ENCODE results near the gene S100A14. TPM values are rescaled to one million over a fixed set of nuclear protein-coding genes. Genes with fewer than 3 reads are reported as not detected.
A peak's percentile ranks its signal among the peaks of the same experiment; 100 is the strongest.

The S100A14 gene
- total and polyA plus RNA-seq, 9 of the 15 experiments (the other 6 are each of a cell fraction or from before 2014, with no cell fraction given) = 0.10 to 0.64 (median 0.24) TPM; not detected in 3

DNA sequence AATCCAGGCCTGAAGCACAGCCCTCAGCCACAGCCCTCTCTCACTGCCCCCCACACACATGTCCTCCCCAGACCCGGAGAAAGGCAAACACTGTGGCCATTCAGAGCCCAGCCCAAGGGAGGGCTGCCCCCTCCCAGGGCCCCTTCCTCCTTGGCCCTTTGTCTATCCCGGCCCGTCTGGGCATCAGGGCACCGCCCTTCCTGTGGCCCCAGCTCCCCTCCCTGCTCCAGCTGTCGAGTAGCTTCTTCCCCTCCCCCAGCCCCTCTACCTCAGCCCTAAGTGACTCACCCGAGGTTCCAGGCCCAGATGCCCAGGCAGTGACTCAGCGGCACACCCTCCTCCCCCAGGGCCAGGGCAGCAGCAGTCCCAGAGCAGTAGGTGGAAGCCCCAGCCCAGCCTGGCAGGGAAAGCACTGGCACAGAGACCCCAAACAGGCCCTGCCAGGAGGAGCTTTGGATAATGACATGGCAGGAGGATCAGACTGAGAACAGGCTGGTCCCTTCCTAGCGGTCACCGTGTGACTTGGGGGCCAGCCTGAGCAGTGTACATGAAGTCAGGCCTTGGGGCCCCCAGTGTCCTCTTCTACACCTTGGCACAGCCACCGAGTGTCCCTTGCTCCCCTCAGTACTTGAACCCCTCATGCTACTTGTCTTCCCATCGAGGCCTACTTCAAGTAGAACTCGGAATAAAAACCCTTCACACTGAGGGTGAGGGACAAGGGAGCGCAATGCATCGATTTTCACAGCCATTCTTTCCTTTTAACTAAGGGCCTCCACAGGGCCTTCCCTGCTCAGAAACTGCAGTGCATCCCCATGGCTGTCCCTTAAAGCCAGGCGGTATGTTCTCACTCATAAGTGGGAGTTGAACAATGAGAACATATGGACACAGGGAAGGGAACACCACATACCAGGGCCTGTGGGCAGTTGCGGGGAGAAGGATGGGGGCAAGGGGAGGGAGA, 49.4 kb downstream of the S100A14 start (continued):
- no peak for TF ChIP-seq ZNF41 (CRISPR knock-in tag; conservative IDR thresholded peaks at IDR 0.05)
- no peak for TF ChIP-seq SETDB1 (IDR thresholded peaks at IDR 0.05; ENCODE audit: low read length)
- peak in 1 of 2 experiments; percentile 30 for TF ChIP-seq AFF1 (IDR thresholded peaks at IDR 0.05; ENCODE audit: low read depth in 1 of 2, partially characterized antibody in 2 of 2)
- peak; percentile 94 for TF ChIP-seq SMARCC2 (IDR thresholded peaks at IDR 0.05; ENCODE audit: low read depth)
- TF ChIP-seq IRF9 (tag; IDR thresholded peaks at IDR 0.05) = peak; percentile 15; the same call in 1 of the 2 replicates
- TF ChIP-seq, protein P1, sequence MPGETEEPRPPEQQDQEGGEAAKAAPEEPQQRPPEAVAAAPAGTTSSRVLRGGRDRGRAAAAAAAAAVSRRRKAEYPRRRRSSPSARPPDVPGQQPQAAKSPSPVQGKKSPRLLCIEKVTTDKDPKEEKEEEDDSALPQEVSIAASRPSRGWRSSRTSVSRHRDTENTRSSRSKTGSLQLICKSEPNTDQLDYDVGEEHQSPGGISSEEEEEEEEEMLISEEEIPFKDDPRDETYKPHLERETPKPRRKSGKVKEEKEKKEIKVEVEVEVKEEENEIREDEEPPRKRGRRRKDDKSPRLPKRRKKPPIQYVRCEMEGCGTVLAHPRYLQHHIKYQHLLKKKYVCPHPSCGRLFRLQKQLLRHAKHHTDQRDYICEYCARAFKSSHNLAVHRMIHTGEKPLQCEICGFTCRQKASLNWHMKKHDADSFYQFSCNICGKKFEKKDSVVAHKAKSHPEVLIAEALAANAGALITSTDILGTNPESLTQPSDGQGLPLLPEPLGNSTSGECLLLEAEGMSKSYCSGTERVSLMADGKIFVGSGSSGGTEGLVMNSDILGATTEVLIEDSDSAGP (CRISPR knock-in tag; IDR thresholded peaks at IDR 0.05) = no peak
- TF ChIP-seq ZNF165 (CRISPR knock-in tag; IDR thresholded peaks at IDR 0.05; ENCODE audit: borderline replicate concordance) = no peak
- TF ChIP-seq DMBX1 (CRISPR knock-in tag; IDR thresholded peaks at IDR 0.05; ENCODE audit: borderline replicate concordance) = peak; percentile 88; the same call in 1 of the 2 replicates
- TF ChIP-seq HMGN3 (IDR thresholded peaks at IDR 0.05; ENCODE audit: borderline replicate concordance, extremely low read depth, insufficient read length, low read depth, low read length) = peak; percentile 79
- 0 out of 2 replicates have a peak, but pooled peaks have one; percentile 63 for TF ChIP-seq ELF4 (CRISPR knock-in tag; IDR thresholded peaks at IDR 0.05)
- no peak for TF ChIP-seq CBFB (CRISPR knock-in tag; IDR thresholded peaks at IDR 0.05)
- peak; percentile 74; the same call in 1 of the 2 replicates for TF ChIP-seq ZNF263 (CRISPR knock-in tag; IDR thresholded peaks at IDR 0.05; ENCODE audit: borderline replicate concordance)
- TF ChIP-seq KLF6 (CRISPR knock-in tag; IDR thresholded peaks at IDR 0.05; ENCODE audit: borderline replicate concordance) = peak; percentile 85; the same call in 1 of the 2 replicates
- TF ChIP-seq ZNF395 (CRISPR knock-in tag; IDR thresholded peaks at IDR 0.05) = peak; percentile 93
- TF ChIP-seq POU5F1 (IDR thresholded peaks at IDR 0.05; ENCODE audit: borderline replicate concordance, low read depth, low read length, partially characterized antibody) = no peak
- TF ChIP-seq NFE2 (IDR thresholded peaks at IDR 0.05; ENCODE audit: low read depth) = peak; percentile 96
- TF ChIP-seq HDAC2 (IDR thresholded peaks at IDR 0.05) = peak; percentile 85

All from K562 (cell line).